T follicular helper cell (primary cell): ENCODE results near the gene ZEB2.

Experiments used
- DNase-seq: peaks from one replicate; pipeline ENCODE4 v3.0.0-alpha.2; 2020; ENCODE audit warnings: low read depth

ZEB2 gene

DNA sequence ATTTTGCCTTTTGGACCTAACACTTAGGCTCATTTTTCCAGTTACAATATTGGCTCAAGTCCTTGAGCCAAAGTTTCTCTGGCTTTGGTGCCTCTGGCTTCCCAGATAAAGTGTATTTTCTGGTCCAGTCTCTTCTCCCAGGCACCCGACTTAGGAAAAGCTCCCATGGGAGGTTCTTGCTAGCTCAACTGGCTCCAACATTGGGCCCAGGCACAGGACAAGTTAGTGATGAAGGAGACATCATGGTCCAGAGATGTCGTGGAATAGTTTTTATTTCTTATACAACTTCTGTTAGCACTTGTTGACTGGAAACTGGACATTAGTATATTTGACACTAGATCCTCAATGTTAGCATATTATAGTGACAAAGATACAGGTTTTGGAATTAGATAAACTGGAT is 8.2 kb upstream of the ZEB2 start:
- DNase-seq: no peak

DNA sequence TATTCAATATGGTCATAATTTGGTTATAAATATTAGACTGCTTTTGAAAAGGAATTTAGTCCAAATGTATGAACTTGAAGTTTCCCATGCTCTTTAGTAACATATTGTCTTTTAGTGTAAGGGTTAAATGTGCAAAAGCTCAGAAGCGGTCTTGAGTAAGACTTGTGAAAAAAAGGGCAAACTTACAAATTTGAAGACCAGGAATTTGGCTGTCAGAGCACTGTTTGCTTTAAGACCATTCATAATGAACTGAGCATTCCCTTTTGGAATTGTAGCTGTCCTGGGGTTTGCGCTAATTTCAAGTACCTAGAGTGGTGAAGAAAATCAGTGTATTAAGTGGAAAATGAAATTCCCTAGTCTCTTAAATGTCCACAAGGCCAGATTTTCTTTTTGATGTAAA is 6.9 kb upstream of the ZEB2 start:
- DNase-seq: no peak

DNA sequence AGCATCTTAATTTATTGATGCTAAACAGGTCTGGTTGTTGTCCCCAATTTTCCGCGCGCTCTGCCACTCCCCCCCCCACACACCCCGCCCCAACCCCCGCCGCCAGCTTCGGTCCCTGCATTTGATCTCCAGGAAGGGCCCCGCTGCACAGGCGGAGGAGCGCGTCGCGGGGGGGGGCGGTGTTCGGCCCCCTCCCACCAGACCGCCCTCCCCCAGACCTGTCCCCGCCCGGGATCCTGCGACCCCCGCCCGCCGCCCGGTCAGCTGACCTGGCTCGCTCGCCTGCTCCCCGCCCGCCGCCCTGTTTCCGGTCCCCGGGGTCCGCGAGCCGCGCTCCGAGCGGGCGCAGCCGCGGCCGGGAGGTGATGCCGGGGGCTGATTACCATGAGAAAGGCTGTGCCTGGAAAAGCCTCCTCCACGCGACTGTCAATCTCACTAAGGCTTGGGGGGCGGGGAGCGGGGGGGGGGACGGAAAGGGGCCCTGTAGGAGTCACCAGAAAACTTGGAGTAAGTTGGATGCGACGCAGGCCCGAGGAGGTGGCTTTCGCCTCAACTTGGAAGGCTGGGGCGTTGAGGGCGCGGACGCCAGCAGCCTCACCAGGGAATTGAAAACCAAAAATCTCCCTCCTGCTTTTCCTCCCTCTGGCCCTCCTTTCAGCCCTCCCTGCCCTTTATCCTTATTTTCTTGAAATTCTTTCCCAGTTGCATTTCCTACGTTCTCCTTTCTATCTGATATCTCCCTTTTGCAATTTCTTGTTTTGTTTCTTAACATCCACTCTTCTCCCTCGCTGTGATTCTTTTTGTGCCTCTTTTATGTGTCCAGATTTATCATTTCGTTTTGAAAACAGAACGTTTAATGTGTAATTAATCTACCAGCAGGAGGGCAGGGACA is 4.4 kb upstream of the ZEB2 start:
- no peak for DNase-seq

DNA sequence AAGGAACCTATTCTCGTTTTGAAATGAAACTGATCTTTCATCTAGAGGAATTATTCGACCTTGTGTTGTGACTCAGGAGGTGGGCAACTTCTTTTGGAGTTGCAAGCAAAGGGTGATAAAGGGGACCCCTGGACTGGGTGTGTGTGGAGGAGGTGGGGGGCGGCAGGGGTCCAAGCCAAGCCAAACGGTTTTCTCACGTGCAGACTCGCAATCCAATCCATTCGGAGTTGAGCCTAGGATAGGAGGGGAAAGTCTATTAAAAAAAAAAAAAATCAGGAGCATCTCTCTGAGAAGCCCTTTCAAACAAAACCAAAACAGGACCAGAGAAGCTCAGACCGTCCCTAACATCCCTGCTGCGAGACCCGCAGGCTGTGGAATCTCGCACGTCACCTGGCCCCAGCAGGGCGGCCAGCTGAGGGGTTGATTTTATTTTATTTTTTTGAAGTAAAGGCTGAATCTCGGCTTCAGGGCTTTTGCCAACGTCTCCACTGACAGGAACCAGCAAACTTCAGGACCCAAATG is 3.7 kb upstream of the ZEB2 start:
- DNase-seq: no peak

DNA sequence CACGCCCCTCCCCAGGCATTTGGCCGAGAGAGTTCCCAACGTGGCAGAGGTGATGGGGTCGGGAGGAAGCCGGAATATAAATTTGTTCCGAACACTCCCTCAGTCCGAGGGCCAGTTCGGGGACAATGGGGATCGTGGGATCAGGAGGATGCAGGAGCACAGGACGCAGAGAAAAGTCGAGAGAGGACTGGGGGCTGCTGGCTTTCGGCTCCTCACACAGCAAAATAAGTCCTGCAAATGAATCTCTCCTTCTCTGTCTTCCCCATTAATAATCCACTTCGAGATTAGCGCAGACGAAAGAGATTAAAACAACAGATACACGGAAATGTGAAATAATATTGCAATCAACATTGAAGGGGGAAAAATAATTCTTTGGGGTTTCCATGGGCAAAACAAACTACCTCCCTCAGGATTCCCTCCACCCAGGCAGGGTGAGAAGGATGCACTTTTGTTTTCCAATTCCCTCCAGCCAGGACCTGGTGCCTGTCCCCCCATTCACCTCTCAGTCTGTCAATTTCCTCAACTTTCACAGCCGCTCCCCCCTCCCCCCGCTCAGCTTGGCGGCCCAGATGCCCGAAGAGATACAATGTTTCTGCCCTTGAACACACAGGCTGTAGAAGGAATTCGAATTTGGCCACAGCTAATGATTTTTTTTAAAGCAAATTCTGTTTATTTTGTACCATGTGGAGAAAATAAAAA is 3.1 kb upstream of the ZEB2 start:
- no peak for DNase-seq

DNA sequence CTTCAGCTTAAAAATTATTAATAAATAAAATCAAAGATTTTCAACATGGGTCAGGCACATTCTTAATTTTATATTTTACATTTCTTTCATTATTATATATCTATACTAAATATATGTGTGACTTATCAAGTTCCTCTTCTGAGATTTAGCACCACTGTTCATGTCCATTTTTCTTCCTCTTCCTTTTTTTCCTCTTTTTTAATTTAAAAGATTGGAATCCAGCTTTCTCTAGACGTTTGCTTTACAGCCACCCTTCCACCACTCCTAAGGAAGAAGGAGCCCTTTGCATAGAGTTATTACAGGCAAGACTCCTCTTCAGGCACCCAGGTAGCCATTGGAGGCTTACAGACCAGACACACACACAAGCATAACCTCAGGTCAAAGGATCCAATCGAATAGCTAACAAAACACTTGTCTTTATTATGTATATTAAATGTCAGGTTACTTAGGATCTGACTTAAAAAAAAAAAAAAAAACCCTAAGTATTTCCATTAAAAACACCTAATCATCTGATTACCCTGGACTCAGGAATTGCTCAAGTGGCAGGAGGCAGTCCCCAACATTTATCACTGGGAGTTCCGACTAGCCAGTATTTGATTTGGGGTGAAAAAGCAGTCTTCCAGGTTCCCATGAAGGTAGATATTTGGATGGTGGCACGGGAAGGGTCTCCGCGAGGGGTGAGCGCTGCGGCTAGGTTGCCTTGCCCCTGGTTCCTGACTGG is 2.4 kb upstream of the ZEB2 start:
- no peak for DNase-seq

DNA sequence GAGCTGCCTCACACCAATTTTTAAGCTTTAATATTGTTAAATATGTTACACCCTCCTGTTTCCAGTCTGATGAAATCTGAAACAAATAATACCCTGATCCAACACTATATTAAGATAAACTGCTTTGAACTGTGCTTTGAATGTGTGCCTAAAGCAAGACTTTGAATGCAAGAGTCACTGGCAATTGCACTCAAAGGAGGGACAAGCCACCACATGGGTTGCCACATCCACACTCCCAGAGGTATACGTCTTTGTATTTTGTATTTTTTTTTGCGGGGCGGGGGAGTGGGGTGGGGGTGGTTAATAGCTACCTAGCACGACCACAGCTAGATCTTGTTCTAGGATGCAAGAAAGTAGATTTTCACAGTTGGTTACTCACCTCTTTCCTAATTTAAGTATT is 1.8 kb upstream of the ZEB2 start:
- no peak for DNase-seq

DNA sequence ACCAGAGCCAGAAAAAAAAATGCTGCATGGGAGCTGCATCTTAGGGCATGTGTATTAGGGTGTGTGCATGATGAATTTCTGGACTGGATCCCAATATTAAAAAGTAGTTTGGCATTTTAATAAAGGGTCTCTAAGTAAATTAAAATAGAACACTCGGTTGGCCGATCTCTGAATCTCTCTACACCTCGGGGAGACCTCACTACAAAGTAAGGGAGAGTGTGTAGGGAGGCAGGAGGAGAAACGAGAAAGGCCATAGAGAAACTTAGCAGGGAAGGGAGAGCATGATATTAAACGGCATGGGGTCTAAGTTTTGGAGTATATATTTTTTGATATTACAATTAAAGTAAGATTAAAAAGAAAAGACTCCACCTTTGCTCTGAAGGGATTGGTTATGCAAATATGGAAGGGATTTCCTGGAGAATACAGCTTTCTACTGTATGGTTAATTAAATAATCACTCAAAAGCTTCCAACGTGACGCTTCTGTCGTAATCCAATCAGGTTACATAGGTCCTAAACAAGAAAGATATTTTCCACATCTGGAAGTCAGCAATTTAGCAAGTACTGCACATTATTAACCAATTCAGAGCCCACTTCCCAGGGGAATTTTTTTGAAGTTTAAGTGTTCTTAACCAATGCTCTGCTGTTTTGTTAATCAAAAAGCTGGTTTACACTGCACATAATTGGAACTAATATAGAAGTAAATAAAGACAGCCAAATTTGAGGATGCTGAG is 1.0 kb upstream of the ZEB2 start:
- DNase-seq: no peak

DNA sequence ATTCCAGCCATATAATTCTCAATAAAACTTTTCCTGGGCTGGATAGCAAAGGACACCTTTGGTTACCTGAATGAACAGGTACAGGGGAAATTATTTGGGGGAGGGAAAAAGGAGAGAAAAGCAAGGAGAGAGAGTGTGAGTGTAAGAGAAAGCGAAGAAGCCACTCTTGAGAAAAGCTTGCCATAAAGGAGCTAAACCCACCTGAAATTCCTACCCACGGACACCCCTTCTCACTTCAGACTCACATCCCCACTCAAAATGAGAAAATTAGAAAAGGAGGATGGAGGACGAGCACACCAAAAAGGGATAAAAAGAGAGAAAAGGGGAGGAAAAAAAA is 354 bp downstream of the ZEB2 start:
- no peak for DNase-seq

DNA sequence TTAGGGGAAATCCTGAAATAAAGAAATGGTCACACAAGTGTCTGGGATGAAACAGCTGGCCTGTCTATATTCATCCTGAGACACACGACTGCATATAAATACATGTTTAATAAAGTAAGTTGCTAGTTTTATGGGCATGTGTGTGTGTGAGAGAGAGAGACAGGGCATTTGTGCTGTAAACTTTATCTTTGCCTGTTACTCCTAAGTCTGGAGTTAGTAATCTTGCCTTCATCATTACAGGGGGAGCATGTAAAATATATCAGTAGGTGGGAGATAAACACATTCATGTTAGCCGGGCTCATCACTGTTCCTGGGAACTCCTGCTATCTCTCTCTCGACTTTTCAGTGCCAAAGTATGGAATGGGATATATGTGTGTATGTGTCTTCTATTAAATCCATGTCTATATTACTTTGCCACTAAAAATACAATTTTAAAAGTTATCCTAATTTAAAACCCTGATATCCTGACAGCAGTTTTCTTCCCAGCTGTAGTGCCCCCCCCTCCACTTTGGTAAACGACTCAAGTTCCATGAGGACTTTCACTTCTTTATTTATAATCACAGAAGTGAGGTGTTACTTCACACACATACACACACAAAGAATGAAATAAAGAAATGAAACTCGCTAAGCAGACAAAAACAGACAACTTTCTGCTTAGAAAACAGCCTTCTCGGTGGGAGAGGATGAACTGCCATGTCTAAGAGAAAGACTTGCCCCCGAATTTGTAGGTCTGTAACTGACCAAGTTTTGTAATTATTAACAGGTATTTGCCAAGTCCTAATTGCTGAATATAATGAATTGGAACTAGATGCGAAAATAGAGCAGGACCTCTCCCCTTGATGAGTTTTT is 947 bp downstream of the ZEB2 start:
- DNase-seq: no peak

DNA sequence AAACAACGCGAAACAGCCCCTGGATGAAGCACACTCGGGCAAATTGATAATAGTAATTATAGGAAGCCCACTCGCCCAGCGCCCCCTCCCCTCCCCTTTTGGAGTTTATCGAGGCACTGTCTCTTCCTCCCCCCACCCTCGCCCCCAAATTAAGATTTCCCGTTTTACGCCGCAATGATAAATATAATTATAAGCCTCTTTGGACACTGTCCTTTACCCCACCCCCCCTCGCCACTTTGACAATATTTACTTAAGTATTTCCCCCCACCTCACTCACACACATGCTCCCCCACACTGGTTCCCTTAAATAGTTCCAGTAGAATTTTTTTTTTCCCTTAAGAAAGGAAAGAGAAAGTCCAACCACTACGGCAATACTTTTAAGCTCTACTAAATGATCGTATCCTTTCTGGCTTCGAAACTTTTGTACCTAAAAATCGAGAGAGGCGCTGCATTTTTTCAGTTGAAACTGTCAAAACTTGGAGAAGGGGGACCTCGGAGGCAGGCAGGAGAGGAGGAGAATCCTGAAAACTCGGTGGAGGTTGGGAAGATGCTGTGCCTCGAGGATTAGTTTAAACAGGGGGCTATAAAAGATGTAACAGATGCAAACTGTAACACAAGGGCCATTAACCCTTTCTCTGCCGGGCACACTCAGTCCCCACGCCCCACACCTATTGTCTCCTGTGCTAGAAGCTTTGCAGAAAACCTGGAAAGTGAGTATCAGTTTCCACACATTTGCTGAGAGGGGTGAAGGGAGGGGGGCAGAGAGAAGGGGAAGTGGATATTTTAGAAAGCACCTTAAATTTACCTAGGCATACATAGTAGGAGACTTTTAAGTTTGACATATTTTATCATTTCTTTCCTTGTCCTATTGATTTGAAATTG is 1.8 kb downstream of the ZEB2 start:
- DNase-seq: no peak

DNA sequence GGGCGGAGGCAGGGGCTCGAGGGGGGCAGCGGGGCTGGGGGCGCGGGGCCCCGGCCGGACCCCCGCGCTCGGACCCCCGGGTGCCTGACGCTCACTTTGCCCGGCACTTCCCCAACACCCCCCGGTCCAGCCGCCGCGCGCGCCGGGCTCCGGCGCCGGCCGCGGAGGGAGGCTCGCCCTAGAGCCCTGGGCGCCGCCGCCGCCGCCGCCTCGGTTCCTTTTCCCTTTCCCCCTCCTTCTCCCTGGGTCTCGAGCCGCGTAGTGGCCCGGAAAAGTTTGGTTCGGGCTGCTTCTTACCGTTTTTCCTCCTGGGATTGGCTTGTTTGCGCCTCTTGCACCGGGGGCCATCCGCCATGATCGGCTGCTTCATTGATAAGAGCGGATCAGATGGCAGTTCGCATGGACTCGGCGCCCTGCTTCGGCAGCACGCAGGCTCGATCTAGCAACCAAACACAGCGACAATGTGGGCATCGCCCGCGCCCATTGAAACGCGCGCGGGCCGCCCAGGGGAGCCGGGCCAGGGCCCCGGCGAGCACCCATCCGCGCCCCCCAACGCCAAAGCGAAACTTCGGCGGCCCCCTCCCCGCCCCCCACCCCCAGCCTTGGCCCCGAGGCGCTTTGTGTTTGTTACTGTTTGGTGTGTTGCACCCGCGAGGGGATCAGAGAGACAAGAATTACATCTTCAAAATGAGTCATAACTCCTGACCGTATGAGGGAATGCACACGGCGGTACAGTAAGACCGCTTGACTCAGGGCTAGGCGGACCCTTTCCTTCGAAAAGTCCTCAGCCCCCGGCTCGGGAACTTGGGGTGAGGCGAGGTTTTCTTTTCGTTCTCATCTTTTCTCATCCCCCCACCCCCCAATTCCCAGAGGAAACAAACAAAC is 2.7 kb downstream of the ZEB2 start:
- DNase-seq: no peak

DNA sequence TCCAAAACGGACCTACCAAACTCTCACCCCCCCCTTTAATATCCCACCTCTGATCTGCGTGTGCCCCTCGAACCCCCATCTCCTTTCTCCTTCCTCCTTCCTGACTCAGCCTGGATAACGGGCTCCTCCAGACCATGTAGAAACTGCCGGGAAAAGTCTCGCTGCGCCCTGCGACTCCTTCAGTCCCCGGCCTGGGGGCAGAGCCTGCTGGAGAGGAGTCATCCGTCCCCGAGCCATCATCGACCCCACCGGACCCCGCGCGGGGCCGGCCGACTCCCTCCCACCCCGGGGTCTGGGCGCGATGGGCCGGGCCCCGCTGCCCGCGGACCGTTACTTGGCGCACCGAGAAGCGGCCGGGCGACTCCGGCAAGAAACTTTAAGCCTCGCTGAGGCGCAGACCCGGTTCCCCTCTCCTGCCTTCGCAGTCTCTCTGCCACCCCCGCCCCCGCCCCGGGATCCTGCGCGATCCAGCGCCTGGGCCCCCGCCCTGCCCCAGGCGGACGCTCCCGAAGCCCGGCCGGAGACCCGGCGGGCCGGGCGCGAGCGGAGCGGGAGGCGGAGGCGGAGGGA is 3.4 kb downstream of the ZEB2 start:
- no peak for DNase-seq

DNA sequence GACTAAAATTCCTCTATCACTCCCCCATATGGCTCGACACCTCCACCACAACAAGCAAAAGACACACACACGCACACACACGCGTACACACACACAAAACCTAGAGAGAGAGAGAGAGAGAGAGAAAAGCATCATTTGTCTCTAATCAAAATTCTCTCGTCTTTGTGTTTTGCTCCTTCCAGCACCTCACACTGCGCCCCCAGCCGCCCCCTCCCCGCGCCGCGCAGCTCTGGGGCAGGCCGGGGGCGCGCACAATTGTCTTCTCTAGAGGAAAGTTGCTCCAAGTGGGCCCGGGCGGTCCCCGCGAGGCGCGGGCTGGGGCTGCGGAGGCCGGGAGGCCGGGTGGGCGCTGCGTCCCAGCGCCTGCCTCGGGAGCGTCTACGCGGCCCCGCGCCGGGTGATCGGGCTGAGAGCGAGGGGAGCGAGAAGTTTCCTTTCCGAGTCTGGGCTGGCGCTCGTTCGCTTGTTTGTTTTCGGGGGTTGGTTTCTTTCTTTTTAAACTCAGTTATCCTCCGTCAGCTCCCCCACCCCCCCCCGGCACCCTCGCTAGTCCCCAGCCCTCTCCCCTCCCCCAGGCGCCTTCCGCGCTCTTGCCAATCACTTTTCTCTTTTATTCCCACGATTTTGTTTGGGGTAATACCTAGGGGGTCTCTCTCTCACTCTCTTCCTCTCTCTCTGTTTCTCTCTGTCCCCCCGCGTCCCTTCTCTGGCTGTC is 4.1 kb downstream of the ZEB2 start:
- DNase-seq: no peak

DNA sequence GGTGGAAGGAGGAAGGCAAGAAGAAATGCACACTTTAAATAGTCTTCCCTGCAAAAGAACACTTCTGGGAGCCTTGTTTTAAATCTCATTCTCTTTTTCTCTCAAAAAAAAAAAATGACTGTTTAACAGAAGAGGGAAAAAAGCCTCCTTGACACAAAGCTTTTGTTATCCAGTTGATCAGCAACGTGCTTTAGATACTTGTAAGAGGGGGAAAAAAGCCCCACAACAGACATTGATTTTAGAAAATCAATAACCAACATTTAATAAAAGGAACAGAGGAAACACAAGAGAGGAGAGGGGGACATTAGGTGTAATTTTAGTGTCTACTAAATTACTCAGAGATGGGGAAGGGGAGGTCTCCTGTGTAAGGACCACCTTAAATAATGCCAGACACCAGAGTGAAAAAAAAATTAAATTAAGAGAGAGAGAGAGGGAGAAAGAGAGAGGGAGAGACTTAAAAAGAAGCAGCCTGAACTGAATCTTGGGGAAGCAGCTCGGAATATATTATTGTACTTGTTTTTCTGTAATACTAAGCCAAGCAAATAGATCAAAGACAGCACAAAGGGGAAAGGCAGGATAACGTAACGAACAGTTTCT is 4.7 kb downstream of the ZEB2 start:
- no peak for DNase-seq

DNA sequence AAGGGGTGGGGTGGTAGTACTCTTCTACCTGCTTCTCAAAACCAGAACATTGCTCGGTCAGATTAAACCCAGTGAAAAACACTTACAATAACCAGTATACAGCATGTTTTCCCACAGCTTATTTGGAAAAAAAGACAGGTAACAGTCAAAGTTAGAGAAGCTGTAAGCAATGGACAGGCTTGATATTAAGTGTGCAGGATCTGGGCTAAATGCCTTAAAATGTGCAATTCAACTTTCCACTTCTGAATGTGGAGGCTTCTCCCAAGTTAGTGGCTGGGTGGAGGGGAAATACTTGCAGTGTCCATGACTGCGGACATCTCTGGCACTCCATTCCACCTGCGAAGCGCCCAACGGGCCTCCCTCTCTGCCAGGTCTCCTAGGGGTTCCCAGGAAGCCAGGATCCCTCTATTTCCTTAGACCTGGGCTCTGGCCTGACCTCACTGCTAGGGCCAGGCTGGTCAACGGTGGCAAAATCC is 5.3 kb downstream of the ZEB2 start:
- no peak for DNase-seq

DNA sequence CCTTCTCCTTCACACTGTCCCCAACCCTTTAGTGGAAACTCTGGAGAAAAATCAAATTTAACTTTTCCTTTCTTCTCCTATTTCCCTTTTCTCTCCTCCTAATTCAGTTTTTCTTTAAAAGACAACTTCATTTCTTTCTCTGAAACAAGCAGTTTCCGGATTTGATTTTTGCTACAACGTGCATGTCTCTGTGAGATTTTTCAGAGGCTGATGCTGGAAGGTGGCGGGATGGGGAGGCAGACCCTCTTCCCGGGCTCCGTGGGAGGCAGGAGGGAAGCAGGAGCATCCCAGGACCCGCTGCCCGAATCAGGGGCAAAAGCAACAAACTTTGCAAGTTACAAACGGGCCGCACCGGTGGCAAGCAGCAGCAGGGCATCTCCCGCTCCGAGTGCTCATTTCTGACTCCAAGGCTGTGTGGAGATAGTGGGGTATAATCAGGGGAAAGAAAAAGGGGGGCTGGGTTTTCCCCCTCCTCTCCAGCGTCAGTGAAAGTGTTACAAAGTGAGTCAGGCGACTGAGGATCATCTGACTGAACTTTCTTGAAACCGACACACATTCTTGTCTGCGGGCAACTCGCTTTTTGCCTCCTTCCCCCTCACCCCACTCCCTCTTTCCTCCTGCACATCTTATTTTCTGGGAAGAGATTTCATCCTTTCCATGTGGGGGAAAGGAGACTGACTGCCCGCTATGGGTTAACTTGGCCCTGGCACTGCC is 6.4 kb downstream of the ZEB2 start:
- DNase-seq: no peak
